HepG2 (cell line): Measurements from ENCODE around the gene MAN1A2.

Source experiments
- CSRNP1 ChIP-seq: sonication (generic); formaldehyde crosslinking; IDR thresholded peaks from 2 replicates; pipeline ENCODE4 v1.8.1; 2023; ENCODE audit warnings: mild to moderate bottlenecking, missing genetic modification reagents
- CTCF ChIP-seq: sonication (generic); formaldehyde crosslinking; IDR thresholded peaks from 2 replicates; pipeline ENCODE4 v1.5.0; 2020; ENCODE audit warnings: mild to moderate bottlenecking, missing genetic modification reagents, moderate library complexity
- KAT2B ChIP-seq: fragments of 150-350 bp; IDR thresholded peaks from 2 replicates; pipeline ENCODE4 v1.6.1; 2014; ENCODE audit warnings: low read depth, low read length, borderline replicate concordance
- KDM1A ChIP-seq: IDR thresholded peaks from 2 replicates; pipeline ENCODE4 v1.6.1; 2016; ENCODE audit warnings: missing compliant biosample characterization
- PAXIP1 ChIP-seq: sonication (generic); formaldehyde crosslinking; conservative IDR thresholded peaks from 2 replicates; pipeline ENCODE4 v1.4.0; 2020; ENCODE audit warnings: mild to moderate bottlenecking, missing genetic modification reagents, moderate library complexity
- TAF1 ChIP-seq: sonication (generic); formaldehyde crosslinking; IDR thresholded peaks from 2 replicates; pipeline ENCODE4 v1.4.0; 2020; ENCODE audit warnings: missing genetic modification reagents
- ZNF230 ChIP-seq: sonication (generic); formaldehyde crosslinking; IDR thresholded peaks from 2 replicates; pipeline ENCODE4 v1.4.0; 2020; ENCODE audit warnings: mild to moderate bottlenecking, missing genetic modification reagents

- peak; percentile 15; the same call in 1 of the 2 replicates for TF ChIP-seq CTCF (CRISPR knock-in tag)
- no peak for TF ChIP-seq ZNF230 (CRISPR knock-in tag)
- no peak for TF ChIP-seq TAF1 (CRISPR knock-in tag)
- TF ChIP-seq PAXIP1 (CRISPR knock-in tag), result no peak
- no peak for TF ChIP-seq KDM1A (CRISPR knock-in tag)
- TF ChIP-seq KAT2B, result no peak
- TF ChIP-seq CSRNP1 (CRISPR knock-in tag), result no peak
Measured at GRCh38 chr1:117339866-117340700, 27.2 kb upstream of the MAN1A2 start.
